22Rv1 (cell line): ENCODE data around the gene LIPG.
"Not testable (repeated sequence)": the region's sequence is repeated elsewhere in the genome, so short reads cannot be mapped to it uniquely, and the experiment has no call there.

ENCODE experiments used
- H3K27ac ChIP-seq: fragments of 450-650 bp; 2 replicates; pipeline ENCODE4 v1.5.1; 2017
- CTCF ChIP-seq: fragments of 450-650 bp; IDR thresholded peaks from 2 replicates; pipeline ENCODE4 v1.5.1; 2017; ENCODE audit warnings: mild to moderate bottlenecking
- ZFX ChIP-seq: fragments of 450-650 bp; IDR thresholded peaks from 2 replicates; pipeline ENCODE4 v1.6.1; 2017; ENCODE audit warnings: antibody characterized with exemption, borderline replicate concordance

Gene LIPG

GRCh38 chr18:49581371-49581770 lies 19.5 kb downstream of the LIPG start:
- H3K27ac ChIP-seq = no peak overlapping the region
- TF ChIP-seq ZFX (no peak), CTCF (no peak)

GRCh38 chr18:49582579-49582978 lies 20.7 kb downstream of the LIPG start:
- no peak for TF ChIP-seq CTCF
- no peak for TF ChIP-seq ZFX

GRCh38 chr18:49584394-49584793 lies 22.5 kb downstream of the LIPG start:
- no peak overlapping the region for H3K27ac ChIP-seq
- TF ChIP-seq CTCF (no peak), ZFX (no peak)

More at GRCh38 chr18:49582579-49582978, 20.7 kb downstream of the LIPG start:
- H3K27ac ChIP-seq = no peak overlapping the region

GRCh38 chr18:49584951-49585350 lies 23.1 kb downstream of the LIPG start:
- not testable (repeated sequence) for H3K27ac ChIP-seq

- TF ChIP-seq ZFX (no peak), CTCF (no peak)
- H3K27ac ChIP-seq = no peak overlapping the region
Observed at GRCh38 chr18:49585781-49586663, 24.2 kb downstream of the LIPG start.

GRCh38 chr18:49588171-49588570 lies 26.3 kb downstream of the LIPG start:
- no peak for TF ChIP-seq ZFX
- no peak for TF ChIP-seq CTCF
- H3K27ac ChIP-seq = no peak overlapping the region

- H3K27ac ChIP-seq = no peak overlapping the region
Observed at GRCh38 chr18:49588971-49589370, 27.1 kb downstream of the LIPG start.

More at GRCh38 chr18:49588971-49589370, 27.1 kb downstream of the LIPG start:
- TF ChIP-seq CTCF (no peak), ZFX (no peak)
